BLaER1 treated with 17β-estradiol and CSF1 and Interleukin-3, amounts not matched to agents 10 nM and 100 nM (cell line): ENCODE measurements around the gene SPDYC.
A peak's percentile ranks its signal among the peaks of the same experiment; 100 is the strongest.

Experiments used
- H3K27ac ChIP-seq, 11 experiments: shearing (Covaris generic); formaldehyde crosslinking; 2 replicates each; pipeline ENCODE4 v1.8.1; 2022
- H3K27me3 ChIP-seq, 11 experiments: shearing (Covaris generic); formaldehyde crosslinking; 2 replicates each; pipeline ENCODE4 v1.8.1; 2022
- H3K36me3 ChIP-seq, 11 experiments: shearing (Covaris generic); formaldehyde crosslinking; 2 replicates each; pipeline ENCODE4 v1.8.1; 2022
- H3K4me1 ChIP-seq, 10 experiments: shearing (Covaris generic); formaldehyde crosslinking; 2 replicates each; pipeline ENCODE4 v1.8.1; 2022
- H3K4me2 ChIP-seq, 11 experiments: shearing (Covaris generic); formaldehyde crosslinking; 2 replicates each; pipeline ENCODE4 v1.8.1; 2022
- H3K4me3 ChIP-seq, 10 experiments: shearing (Covaris generic); formaldehyde crosslinking; 2 replicates each; pipeline ENCODE4 v1.8.1; 2022
- H3K9ac ChIP-seq, 11 experiments: shearing (Covaris generic); formaldehyde crosslinking; 2 replicates each; pipeline ENCODE4 v1.8.1; 2022
- H3K9me3 ChIP-seq, 11 experiments: shearing (Covaris generic); formaldehyde crosslinking; replicated peaks in 1 of 11; 2 replicates each; pipeline ENCODE4 v1.8.1; 2022
- H4K20me1 ChIP-seq, 11 experiments: shearing (Covaris generic); formaldehyde crosslinking; 2 replicates each; pipeline ENCODE4 v1.8.1; 2022
- Cebpa-rat ChIP-seq, 11 experiments: shearing (Covaris generic); IDR thresholded peaks; 2 replicates each; pipeline ENCODE4 v1.8.1; 2022

The SPDYC gene

DNA sequence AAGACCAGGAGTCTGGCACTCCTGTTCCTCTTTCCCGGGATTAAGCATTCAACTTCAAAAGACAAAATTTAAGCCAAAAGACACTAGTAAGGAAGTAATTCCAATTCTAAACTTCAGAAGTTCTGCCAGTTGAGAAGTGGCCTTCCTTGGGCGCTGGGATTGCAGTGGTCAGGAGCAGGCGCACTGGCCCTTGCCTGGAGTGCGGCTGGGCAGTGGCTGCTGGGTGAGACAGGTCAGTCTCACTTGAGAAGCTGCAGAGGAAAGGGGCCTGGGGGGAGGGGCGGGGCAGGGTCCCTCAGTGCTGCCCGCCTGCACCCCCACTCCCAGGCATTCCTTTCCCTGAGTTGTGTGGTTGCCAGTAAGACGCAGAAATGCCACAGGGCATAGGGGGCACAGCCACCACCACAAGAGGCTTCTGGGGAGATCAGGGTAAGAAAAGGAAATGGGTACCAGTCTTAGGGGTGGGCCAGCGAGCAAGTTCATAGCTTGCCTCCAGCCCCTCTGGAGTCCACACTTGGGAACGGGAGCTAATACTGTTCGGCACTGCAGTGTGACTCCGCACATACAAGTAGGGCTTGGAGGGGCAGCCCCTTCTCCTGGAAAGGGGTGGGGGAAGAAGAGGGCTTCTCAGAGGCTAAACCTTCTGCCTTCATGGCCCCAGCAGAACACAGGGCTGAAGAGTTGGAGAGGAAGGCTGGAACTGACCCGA is 42.4 kb upstream of the SPDYC start:
- Histone ChIP-seq H3K36me3 (peaks cover 73 to 85% (median 82%) of the 10 kb centered on the region in 11 experiments), H3K9ac (0 out of 22 replicates have a peak overlapping the region, but pooled peaks of 3 of the 11 experiments have one; percentile 18 to 32 (median 27)), H3K4me3 (no peak overlapping the region), H3K4me2 (no peak overlapping the region), H4K20me1 (peaks cover 25 to 70% (median 45%) of the 10 kb centered on the region in 11 experiments; a peak in 20 of 22 replicates), H3K27ac (no peak overlapping the region), H3K4me1 (peaks cover 31 to 63% (median 47%) of the 10 kb centered on the region in 10 experiments), H3K9me3 (no peaks in the 10 kb centered on the region), H3K27me3 (no peaks in the 10 kb centered on the region)
- no peak for TF ChIP-seq Cebpa-rat (IDR thresholded peaks at IDR 0.05)

GRCh38 chr11:65128182-65129145 is 41.6 kb upstream of the SPDYC start:
- H3K9ac ChIP-seq, result peak overlapping the region in 3 of 11 experiments; percentile 46 to 61 (median 57); a peak in 3 of 22 replicates
- H4K20me1 ChIP-seq, result peaks cover 29 to 79% (median 46%) of the 10 kb centered on the region in 11 experiments; a peak in 20 of 22 replicates
- TF ChIP-seq Cebpa-rat (IDR thresholded peaks at IDR 0.05), result no peak
- no peaks in the 10 kb centered on the region for H3K9me3 ChIP-seq
- peaks cover 73 to 87% (median 83%) of the 10 kb centered on the region in 11 experiments for H3K36me3 ChIP-seq
- no peaks in the 10 kb centered on the region for H3K27me3 ChIP-seq
- peak overlapping the region in 1 of 11 experiments; percentile 100; a peak in 1 of 22 replicates for H3K4me2 ChIP-seq
- H3K4me3 ChIP-seq, result no peak overlapping the region
- peaks cover 31 to 63% (median 47%) of the 10 kb centered on the region in 10 experiments for H3K4me1 ChIP-seq
- no peak overlapping the region; a peak in 1 of 22 replicates for H3K27ac ChIP-seq

DNA sequence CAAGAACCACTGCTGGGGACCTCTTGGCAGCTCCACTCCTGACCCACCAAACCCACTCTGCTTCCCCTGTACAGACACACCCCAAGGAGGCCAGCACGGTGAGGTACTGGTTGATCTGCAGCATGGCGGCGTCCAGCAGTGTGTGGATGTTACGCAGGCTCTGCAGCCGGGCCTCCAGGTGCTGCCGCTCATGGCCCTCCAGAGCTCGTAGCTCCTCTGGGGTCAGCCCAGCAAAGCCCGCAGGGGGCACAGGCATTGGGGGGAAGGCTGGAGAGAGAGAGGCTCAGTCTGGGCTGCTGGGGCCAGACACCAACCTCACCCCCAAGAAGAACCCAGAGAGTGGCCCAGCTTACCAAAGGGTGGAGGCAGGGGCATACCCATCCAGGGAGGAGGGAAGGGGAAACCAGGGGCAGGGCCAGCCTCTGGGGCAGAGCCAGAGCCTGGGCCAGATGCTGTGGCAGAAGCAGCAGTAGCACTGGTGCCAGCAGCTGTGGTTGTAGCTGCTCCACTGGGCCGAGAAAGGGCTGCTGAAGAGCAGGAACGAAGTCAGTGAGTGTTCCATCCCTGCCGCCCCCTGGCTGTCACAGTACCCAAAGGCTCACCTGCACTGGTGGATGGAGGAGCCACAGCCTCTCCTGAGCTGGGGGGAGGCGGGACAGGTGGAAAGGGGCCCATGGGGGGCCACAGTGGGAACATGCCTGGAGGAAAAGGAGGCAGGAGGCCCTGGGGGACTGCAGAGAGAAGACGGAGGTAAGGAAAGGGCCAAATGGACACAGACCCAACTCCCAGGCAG is 40.2 kb upstream of the SPDYC start:
- Histone ChIP-seq H3K4me2 (peak overlapping the region in 7 of 11 experiments; percentile 44 to 100 (median 86); a peak in 14 of 22 replicates), H3K27me3 (no peaks in the 10 kb centered on the region), H3K9me3 (no peaks in the 10 kb centered on the region), H3K27ac (peak overlapping the region in 5 of 11 experiments; percentile 13 to 50 (median 29); a peak in 8 of 22 replicates), H3K36me3 (peaks cover 66 to 79% (median 73%) of the 10 kb centered on the region in 11 experiments), H3K4me3 (peak overlapping the region in 1 of 10 experiments; percentile 34; a peak in 1 of 20 replicates), H3K9ac (peak overlapping the region in 7 of 11 experiments; percentile 26 to 61 (median 48); a peak in 14 of 22 replicates), H4K20me1 (peaks cover 29 to 81% (median 49%) of the 10 kb centered on the region in 11 experiments; a peak in 20 of 22 replicates), H3K4me1 (peaks cover 26 to 49% (median 43%) of the 10 kb centered on the region in 10 experiments)
- TF ChIP-seq Cebpa-rat (IDR thresholded peaks at IDR 0.05), result no peak

DNA sequence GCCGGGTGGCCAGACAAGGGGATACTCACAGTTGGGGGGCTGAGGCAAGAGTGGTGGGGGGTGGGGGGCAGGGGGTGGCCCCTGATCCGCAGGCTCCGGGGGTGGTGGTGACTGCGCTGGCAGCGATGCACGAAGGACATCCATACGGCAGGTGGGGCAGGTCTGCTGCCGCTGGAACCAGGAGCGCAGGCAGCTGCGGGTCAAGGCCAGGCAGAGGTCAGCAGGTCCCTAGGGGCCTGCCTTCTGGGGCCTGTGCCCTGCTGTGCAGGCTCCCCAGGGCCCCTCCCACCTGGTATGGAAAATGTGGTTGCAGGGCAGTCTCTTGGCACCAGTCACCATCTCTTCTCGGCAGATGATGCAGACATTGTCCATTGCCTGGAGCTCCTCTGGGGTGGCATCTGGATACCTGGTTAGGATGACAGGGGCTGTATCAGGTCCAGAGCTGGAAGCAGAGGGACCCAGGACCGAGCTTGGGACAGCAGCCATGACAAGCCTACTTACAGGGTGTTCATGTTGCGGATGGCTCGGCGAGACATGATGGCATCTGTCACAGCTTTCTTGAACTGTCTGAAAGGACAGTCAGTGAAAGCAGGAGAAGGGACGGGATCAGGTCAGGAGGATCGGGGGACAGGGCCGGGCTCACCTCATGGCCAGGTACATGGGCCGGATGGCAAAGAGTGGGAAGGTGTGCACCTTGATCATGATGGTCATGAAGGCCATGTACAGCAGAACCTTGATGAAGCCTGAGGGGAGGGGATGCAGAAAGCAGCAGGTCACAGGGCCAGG is 39.2 kb upstream of the SPDYC start:
- peak overlapping the region in 5 of 11 experiments; percentile 12 to 98 (median 96); a peak in 8 of 22 replicates for H3K27ac ChIP-seq
- no peak for TF ChIP-seq Cebpa-rat (IDR thresholded peaks at IDR 0.05)
- peak overlapping the region; percentile 88 to 100 (median 96); a peak in 18 of 22 replicates for H3K9ac ChIP-seq
- H3K27me3 ChIP-seq, result no peaks in the 10 kb centered on the region
- peaks cover 29 to 76% (median 49%) of the 10 kb centered on the region in 11 experiments; a peak in 20 of 22 replicates for H4K20me1 ChIP-seq
- H3K4me2 ChIP-seq, result peak overlapping the region in 10 of 11 experiments; percentile 86 to 100 (median 97); a peak in 19 of 22 replicates
- no peaks in the 10 kb centered on the region for H3K9me3 ChIP-seq
- peak overlapping the region in 4 of 10 experiments; percentile 22 to 92 (median 89); a peak in 8 of 20 replicates for H3K4me3 ChIP-seq
- peaks cover 33 to 57% (median 50%) of the 10 kb centered on the region in 10 experiments for H3K4me1 ChIP-seq
- peaks cover 58 to 69% (median 63%) of the 10 kb centered on the region in 11 experiments for H3K36me3 ChIP-seq

GRCh38 chr11:65131417-65131776 is 38.6 kb upstream of the SPDYC start:
- no peak for TF ChIP-seq Cebpa-rat (IDR thresholded peaks at IDR 0.05)
- Histone ChIP-seq H3K9me3 (no peaks in the 10 kb centered on the region), H3K36me3 (peaks cover 53 to 63% (median 58%) of the 10 kb centered on the region in 11 experiments), H3K4me1 (peaks cover 35 to 63% (median 55%) of the 10 kb centered on the region in 10 experiments), H3K9ac (peak overlapping the region; percentile 88 to 100 (median 96); a peak in 20 of 22 replicates), H3K4me2 (peak overlapping the region; percentile 86 to 100 (median 97); a peak in 21 of 22 replicates), H3K27me3 (no peaks in the 10 kb centered on the region), H3K27ac (peak overlapping the region in 6 of 11 experiments; percentile 96 to 98 (median 97); a peak in 11 of 22 replicates), H3K4me3 (peak overlapping the region in 6 of 10 experiments; percentile 22 to 98 (median 90); a peak in 8 of 20 replicates), H4K20me1 (peaks cover 29 to 74% (median 49%) of the 10 kb centered on the region in 11 experiments; a peak in 20 of 22 replicates)

DNA sequence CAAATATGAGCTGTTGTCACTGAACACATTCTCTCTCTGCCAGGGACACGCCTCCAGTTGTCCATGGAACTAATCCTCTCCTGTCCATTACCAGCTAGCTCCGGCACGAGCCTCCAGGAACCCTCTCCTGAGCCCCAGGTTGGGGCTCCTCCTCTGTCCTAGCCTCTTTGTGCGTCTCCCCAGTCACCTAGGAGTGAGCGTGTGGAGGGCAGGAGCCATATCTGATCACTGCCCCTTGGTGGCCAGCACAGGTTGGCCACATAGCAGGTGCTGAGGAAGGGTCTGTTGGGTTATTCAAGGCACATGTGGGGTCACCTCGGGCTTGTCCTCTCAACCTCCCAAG is 38.2 kb upstream of the SPDYC start:
- H3K9me3 ChIP-seq, result no peaks in the 10 kb centered on the region
- peaks cover 29 to 70% (median 45%) of the 10 kb centered on the region in 11 experiments; a peak in 20 of 22 replicates for H4K20me1 ChIP-seq
- H3K4me2 ChIP-seq, result peak overlapping the region; percentile 86 to 100 (median 97)
- peak overlapping the region; percentile 88 to 100 (median 96) for H3K9ac ChIP-seq
- no peaks in the 10 kb centered on the region for H3K27me3 ChIP-seq
- peaks cover 48 to 59% (median 53%) of the 10 kb centered on the region in 11 experiments for H3K36me3 ChIP-seq
- peak overlapping the region in 10 of 11 experiments; percentile 53 to 100 (median 97); a peak in 20 of 22 replicates for H3K27ac ChIP-seq
- TF ChIP-seq Cebpa-rat (IDR thresholded peaks at IDR 0.05), result no peak
- H3K4me3 ChIP-seq, result peak overlapping the region in 9 of 10 experiments; percentile 89 to 99 (median 97); a peak in 17 of 20 replicates
- peaks cover 35 to 67% (median 58%) of the 10 kb centered on the region in 10 experiments for H3K4me1 ChIP-seq
